WI38 (cell line): ENCODE data around the gene GPRIN1.
A peak's percentile ranks its signal among the peaks of the same experiment; 100 is the strongest.

Experiments used
- H3K4me3 ChIP-seq: 2 replicates; pipeline ENCODE4 v1.5.1; 2011; ENCODE audit warnings: low read depth, mild to moderate bottlenecking, control low read depth, low read length
- TF ChIP-seq, protein P1 (sequence below): IDR thresholded peaks from 2 replicates; pipeline ENCODE4 v1.5.1; 2012; ENCODE audit warnings: low read depth, mild to moderate bottlenecking, control low read depth, low read length

GPRIN1 gene

DNA sequence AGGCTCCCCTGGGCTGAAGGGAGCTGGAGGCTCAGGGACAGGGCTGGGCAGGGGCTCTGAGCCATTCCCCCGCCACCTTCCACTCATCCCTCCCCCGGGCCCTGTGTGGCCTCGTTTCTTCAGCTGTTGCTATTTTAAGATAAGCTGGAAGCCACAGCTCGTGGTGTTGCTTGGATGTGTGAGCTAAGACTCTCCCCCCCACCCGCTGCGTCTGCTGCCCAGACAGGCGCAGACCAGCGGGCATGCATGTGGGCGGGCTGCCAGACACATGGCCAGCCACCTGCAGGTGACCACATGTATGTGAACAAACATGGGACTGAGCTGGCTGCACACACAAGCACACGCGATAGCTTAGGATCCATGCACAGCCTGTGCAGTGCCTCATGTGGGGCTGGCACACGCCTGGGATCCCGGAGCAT, 11.7 kb upstream of the GPRIN1 start:
- TF ChIP-seq, protein P1, sequence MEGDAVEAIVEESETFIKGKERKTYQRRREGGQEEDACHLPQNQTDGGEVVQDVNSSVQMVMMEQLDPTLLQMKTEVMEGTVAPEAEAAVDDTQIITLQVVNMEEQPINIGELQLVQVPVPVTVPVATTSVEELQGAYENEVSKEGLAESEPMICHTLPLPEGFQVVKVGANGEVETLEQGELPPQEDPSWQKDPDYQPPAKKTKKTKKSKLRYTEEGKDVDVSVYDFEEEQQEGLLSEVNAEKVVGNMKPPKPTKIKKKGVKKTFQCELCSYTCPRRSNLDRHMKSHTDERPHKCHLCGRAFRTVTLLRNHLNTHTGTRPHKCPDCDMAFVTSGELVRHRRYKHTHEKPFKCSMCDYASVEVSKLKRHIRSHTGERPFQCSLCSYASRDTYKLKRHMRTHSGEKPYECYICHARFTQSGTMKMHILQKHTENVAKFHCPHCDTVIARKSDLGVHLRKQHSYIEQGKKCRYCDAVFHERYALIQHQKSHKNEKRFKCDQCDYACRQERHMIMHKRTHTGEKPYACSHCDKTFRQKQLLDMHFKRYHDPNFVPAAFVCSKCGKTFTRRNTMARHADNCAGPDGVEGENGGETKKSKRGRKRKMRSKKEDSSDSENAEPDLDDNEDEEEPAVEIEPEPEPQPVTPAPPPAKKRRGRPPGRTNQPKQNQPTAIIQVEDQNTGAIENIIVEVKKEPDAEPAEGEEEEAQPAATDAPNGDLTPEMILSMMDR: no peak

DNA sequence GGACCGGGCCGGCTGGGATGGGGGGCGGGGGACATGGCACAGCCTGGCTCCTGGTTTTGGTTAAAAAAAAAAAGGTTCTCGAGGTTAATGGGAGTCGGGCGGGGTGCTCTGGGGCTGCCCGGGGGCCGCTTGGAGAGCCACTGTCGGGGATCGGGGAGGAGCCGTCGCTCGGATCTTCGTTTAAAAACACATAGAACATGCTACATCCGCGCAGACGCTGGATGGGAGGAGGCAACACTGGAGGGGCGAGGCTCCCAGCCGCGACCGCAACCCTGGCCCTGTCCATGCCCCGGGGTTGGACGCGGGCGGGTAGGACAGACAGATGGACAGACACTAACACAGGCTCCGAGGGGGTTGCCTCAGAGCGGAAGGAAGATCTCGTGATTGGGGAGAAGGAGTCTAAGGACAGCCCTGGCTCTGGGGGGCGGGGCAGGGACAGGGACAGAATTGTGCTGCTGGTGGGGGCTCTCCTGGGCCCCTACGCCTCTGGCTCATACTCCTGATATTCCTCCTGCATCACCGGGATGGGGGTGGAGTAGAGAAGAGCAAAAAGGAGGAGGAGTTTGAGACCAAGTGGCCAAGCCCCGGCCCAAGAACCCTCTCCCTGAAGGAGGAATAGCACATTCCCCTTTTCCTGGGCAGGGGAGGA, 10.5 kb upstream of the GPRIN1 start:
- TF ChIP-seq, protein P1: no peak
- peak overlapping the region; percentile 21; the same call in 1 of the 2 replicates for H3K4me3 ChIP-seq

More for the DNA sequence above, 11.7 kb upstream of the GPRIN1 start:
- no peak overlapping the region for H3K4me3 ChIP-seq

DNA sequence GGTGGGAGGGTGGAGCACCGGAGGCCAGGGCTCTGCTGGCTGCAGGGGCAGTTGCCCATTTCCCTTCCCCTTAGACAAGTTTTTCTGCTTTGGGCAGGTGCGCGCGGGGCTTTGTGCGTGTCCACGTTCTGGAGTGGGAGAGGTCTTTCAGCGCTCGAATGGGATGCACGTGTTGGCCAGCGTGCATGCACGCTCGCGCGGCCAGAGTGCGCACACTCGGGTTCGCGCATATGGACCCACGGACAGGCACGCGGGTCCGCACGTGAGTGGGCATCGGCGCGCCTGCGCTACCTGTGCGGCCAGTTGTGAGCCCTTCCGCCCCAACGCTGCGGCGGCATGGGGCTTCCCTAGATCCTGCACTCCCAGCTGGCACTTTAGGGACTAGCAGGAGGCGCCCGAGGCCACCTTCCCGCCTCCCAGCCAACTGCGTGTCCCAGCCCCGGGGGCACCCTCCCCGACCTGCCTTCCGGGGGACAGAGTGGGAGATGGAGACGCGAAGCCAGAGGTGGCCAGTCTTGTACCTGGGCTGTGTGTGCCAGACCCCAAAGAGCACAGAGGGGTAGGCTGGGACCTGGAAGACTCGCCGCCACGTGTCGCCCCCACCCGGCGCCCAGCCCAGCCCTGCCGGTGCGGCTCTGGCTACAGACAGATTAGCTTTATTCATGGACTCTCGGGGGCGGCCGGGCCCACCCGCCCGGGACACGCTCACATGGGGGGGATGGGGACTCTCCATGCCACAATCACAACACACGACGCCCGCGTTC, 9.8 kb upstream of the GPRIN1 start:
- TF ChIP-seq, protein P1: no peak; the same call in 1 of the 2 replicates
- 0 out of 2 replicates have a peak overlapping the region, but pooled peaks have one; percentile 5 for H3K4me3 ChIP-seq

DNA sequence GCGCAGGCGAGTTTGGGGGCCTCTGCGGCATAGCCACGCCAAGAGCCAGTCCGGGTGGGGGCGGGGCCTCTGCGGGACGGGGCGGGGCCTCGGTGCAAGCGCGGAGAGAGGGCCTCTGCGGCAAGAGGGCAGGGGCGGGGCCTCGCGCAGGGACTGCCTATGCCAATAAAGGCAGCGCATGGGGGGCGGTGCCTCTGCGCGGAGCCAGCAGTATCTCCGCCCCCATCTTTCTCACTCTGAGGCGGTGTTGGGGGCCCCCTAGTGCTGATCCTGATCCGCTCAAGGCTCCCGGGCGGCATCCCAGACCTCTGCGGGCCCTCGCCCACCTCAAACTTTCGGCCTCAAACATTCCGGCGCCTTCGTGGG, 9.2 kb upstream of the GPRIN1 start:
- TF ChIP-seq, protein P1: peak; percentile 36
- no peak overlapping the region for H3K4me3 ChIP-seq

DNA sequence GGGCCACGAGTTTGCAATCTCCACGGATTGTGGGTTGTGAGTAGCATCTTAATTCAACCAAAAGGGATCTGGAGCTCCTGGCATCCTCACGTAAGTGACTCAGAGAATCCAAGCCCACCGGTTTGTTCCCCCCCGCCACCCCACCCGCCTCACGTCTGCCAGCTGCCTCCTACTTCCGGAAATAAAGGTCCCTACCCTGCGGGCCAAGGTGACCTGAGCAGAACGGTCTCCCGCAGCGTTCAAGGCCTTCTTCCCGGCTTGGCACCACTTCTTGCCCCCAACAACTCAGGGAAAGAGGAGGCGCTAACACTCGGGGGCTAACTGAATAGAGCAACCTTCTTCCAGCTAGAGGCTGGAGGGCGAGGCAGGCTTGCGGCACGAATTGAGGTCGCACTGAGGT, 8.8 kb upstream of the GPRIN1 start:
- TF ChIP-seq, protein P1: no peak
- H3K4me3 ChIP-seq: no peak overlapping the region

DNA sequence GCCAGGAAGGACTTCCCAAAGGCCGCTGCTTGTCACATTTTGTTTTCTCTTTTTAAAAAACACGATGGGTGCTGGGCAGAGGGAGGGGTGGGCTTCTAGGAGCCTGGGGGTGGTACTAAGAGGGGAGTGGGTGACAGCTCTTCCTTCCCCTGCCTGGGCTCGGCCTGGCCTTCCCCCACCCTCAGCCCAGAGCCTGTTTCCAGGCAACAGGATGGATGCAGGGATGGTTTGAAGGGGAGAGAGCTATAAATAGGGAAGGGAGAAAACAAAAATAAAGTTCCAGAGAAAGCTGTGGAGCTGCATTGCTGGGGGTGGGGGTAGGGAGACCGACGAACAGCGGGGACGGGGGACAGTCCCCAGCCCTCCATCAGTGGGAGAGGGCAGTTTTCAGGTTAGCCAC, 6.6 kb upstream of the GPRIN1 start:
- H3K4me3 ChIP-seq: no peak overlapping the region
- TF ChIP-seq, protein P1: no peak
